HepG2 (cell line): ENCODE data around the gene NFATC2. TPM values are rescaled to one million over a fixed set of nuclear protein-coding genes. Genes with fewer than 3 reads are reported as not detected.

Experiments
- GATAD1 ChIP-seq: IDR thresholded peaks from 2 replicates; pipeline ENCODE4 v1.6.1; 2016; ENCODE audit warnings: missing genetic modification reagents, missing compliant biosample characterization
- HMG20B ChIP-seq: conservative IDR thresholded peaks from 2 replicates; pipeline ENCODE4 v1.6.1; 2016; ENCODE audit warnings: missing genetic modification reagents, missing compliant biosample characterization
- HMGXB3 ChIP-seq: sonication (generic); formaldehyde crosslinking; IDR thresholded peaks from 2 replicates; pipeline ENCODE4 v1.4.0; 2020; ENCODE audit warnings: missing genetic modification reagents, borderline replicate concordance
- HNF4G ChIP-seq, 2 experiments: sonication (generic) in 1 of 2; formaldehyde crosslinking in 1 of 2; IDR thresholded peaks; 2 replicates each; pipeline versions ENCODE4 v1.4.0 to v1.6.1; 2011 to 2020; ENCODE audit warnings: borderline replicate concordance in 2 of 2, low read depth in 2 of 2, mild to moderate bottlenecking in 2 of 2, low read length in 1 of 2, missing genetic modification reagents in 1 of 2, moderate library complexity in 1 of 2
- NFE2 ChIP-seq: sonication (generic); formaldehyde crosslinking; IDR thresholded peaks from 2 replicates; pipeline ENCODE4 v1.4.0; 2020; ENCODE audit warnings: missing genetic modification reagents
- REXO4 ChIP-seq: sonication (generic); formaldehyde crosslinking; IDR thresholded peaks from 2 replicates; pipeline ENCODE4 v1.8.0; 2022; ENCODE audit warnings: missing genetic modification reagents, mild to moderate bottlenecking, borderline replicate concordance
- SNRNP70 ChIP-seq: fragments of 200-400 bp; formaldehyde crosslinking; IDR thresholded peaks from 2 replicates; pipeline ENCODE4 v1.6.1; 2017; ENCODE audit warnings: mild to moderate bottlenecking, low read depth, low read length, moderate library complexity
- TCF12 ChIP-seq, 2 experiments: fragments of 450-650 bp in 1 of 2; sonication (generic) in 1 of 2; formaldehyde crosslinking in 1 of 2; IDR thresholded peaks; 2 replicates each; pipeline versions ENCODE4 v1.6.1 to v1.8.0; 2017 to 2022; ENCODE audit warnings: antibody characterized with exemption in 1 of 2, mild to moderate bottlenecking in 1 of 2, missing genetic modification reagents in 1 of 2, moderate library complexity in 1 of 2
- TCF7 ChIP-seq: sonication (generic); IDR thresholded peaks from 2 replicates; pipeline ENCODE4 v1.6.1; 2016; ENCODE audit warnings: antibody characterized with exemption, low read depth
- ZBTB43 ChIP-seq: sonication (generic); formaldehyde crosslinking; conservative IDR thresholded peaks from 2 replicates; pipeline ENCODE4 v1.4.0; 2020; ENCODE audit warnings: missing genetic modification reagents
- ZNF510 ChIP-seq: sonication (generic); formaldehyde crosslinking; IDR thresholded peaks from 2 replicates; pipeline ENCODE4 v1.4.0; 2020; ENCODE audit warnings: low read depth, mild to moderate bottlenecking, missing genetic modification reagents
- ZNF512B ChIP-seq: sonication (generic); formaldehyde crosslinking; IDR thresholded peaks from 2 replicates; pipeline ENCODE4 v1.5.1; 2020; ENCODE audit warnings: missing genetic modification reagents, mild to moderate bottlenecking, borderline replicate concordance
- ZNF619 ChIP-seq: sonication (generic); formaldehyde crosslinking; IDR thresholded peaks from 2 replicates; pipeline ENCODE4 v1.4.0; 2020; ENCODE audit warnings: mild to moderate bottlenecking, missing genetic modification reagents
- ZNF674 ChIP-seq: sonication (generic); formaldehyde crosslinking; IDR thresholded peaks from 2 replicates; pipeline ENCODE4 v1.5.0; 2020; ENCODE audit warnings: low read depth, mild to moderate bottlenecking, missing genetic modification reagents
- ZSCAN12 ChIP-seq: sonication (generic); formaldehyde crosslinking; IDR thresholded peaks from 2 replicates; pipeline ENCODE4 v1.9.0; 2021; ENCODE audit warnings: mild to moderate bottlenecking, missing genetic modification reagents
- polyA plus RNA-seq, 8 experiments: library from polyadenylated mRNA; depleted of rRNA in 3 of 8; stranded (reverse) in 7 of 8; unstranded in 1 of 8; fragments of >200 nt; fragmentation: Illumina TruSeq in 4 of 8; extraction: Trizol in 4 of 8; gene quantifications; 2 replicates each; pipeline versions ENCODE4 v1.2.1 to v1.2.3, GENCODE V29; 2011 to 2016; ENCODE audit warnings: low read depth in 4 of 8, missing spikeins in 1 of 8, mixed read lengths in 1 of 8; ENCODE audit not compliant: insufficient read depth in 1 of 8
- total RNA-seq, 5 experiments: library from RNA; depleted of rRNA; stranded (reverse); fragments of >200 nt; fragmentation: Illumina TruSeq; extraction: Trizol; gene quantifications; 2 replicates each; pipeline ENCODE4 v1.2.3, GENCODE V29; 2016; ENCODE audit warnings: low read depth in 1 of 5
- TF ChIP-seq, protein P1 (sequence below): sonication (generic); formaldehyde crosslinking; IDR thresholded peaks from 2 replicates; pipeline ENCODE4 v1.9.0; 2021; ENCODE audit warnings: missing genetic modification reagents, borderline replicate concordance

NFATC2 gene
- total and polyA plus RNA-seq, 2 of the 13 experiments (the other 11 are each of a cell fraction or from before 2014, with no cell fraction given): 1.9 to 3.3 TPM

DNA sequence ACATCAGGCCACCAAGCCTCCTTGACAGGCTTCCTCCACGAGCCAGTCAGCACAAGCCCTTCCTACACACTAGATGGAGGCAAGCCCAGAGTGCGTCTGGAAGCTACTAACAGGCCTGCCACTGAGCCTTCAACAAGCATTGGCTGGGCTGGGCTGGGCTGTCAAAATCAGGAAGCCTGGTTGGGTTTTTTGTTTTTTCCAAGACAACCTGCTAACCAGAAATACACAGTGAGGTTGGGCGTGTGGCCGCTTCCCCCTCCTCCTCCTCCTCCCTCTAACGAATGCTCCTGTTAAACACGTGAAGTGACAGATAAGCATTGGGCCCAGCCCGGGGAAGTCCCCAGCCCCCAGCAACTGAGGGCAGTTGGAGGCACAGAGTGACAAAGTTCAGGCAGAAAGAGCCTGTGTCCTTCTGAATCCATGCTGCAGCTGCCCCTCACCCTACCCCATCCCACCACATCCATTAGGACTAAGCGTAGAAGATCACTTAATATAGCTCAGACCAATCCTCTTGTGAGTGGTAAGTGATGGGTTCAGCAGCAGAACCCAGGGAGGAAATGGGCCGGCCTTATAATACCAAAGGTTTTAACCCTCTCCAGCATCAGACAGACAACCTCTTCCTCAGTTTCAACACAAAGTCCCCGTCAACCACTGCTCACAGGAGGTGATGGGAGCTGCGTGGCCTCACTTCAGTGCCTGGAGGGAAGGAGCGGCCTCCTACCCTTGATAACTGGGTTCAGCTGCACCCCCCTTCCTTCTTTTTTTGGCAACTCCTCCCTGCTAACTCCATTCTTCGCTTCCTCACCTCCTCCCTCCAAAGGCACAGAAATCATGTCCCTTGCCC is 1.1 kb downstream of the NFATC2 start (continued):
- TF ChIP-seq TCF7 (peak; percentile 32; the same call in 1 of the 2 replicates), ZNF674 (no peak), TCF12 (IDR thresholded peaks at IDR 0.05) (no peak), TCF12 (CRISPR knock-in tag; IDR thresholded peaks at IDR 0.05) (no peak), HMGXB3 (CRISPR knock-in tag) (peak; percentile 80), ZNF510 (peak; percentile 51; the same call in 1 of the 2 replicates), SNRNP70 (no peak), ZSCAN12 (CRISPR knock-in tag) (no peak), ZNF512B (CRISPR knock-in tag) (peak; percentile 75), HMG20B (CRISPR knock-in tag) (peak; percentile 81), HNF4G (IDR thresholded peaks at IDR 0.05; ENCODE audit: borderline replicate concordance, low read depth, low read length) (peak; percentile 85), HNF4G (CRISPR knock-in tag; IDR thresholded peaks at IDR 0.05; ENCODE audit: borderline replicate concordance, low read depth) (peak; percentile 87), REXO4 (no peak), GATAD1 (CRISPR knock-in tag) (no peak), ZBTB43 (no peak), NFE2 (CRISPR knock-in tag) (no peak), ZNF619 (CRISPR knock-in tag) (0 out of 2 replicates have a peak, but pooled peaks have one; percentile 7)
- TF ChIP-seq, protein P1, sequence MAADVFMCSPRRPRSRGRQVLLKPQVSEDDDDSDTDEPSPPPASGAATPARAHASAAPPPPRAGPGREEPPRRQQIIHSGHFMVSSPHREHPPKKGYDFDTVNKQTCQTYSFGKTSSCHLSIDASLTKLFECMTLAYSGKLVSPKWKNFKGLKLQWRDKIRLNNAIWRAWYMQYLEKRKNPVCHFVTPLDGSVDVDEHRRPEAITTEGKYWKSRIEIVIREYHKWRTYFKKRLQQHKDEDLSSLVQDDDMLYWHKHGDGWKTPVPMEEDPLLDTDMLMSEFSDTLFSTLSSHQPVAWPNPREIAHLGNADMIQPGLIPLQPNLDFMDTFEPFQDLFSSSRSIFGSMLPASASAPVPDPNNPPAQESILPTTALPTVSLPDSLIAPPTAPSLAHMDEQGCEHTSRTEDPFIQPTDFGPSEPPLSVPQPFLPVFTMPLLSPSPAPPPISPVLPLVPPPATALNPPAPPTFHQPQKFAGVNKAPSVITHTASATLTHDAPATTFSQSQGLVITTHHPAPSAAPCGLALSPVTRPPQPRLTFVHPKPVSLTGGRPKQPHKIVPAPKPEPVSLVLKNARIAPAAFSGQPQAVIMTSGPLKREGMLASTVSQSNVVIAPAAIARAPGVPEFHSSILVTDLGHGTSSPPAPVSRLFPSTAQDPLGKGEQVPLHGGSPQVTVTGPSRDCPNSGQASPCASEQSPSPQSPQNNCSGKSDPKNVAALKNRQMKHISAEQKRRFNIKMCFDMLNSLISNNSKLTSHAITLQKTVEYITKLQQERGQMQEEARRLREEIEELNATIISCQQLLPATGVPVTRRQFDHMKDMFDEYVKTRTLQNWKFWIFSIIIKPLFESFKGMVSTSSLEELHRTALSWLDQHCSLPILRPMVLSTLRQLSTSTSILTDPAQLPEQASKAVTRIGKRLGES (CRISPR knock-in tag): no peak
